NB4 (cell line): Measurements from ENCODE around the gene HCRTR2.

Experiments
- MYC ChIP-seq: IDR thresholded peaks from 2 replicates; pipeline ENCODE4 v1.6.1; 2011; ENCODE audit warnings: low read depth, low read length
- TF ChIP-seq, protein P1 (sequence below): IDR thresholded peaks from one replicate; pipeline ENCODE4 v1.5.1; 2012; ENCODE audit warnings: low read depth, low read length

DNA sequence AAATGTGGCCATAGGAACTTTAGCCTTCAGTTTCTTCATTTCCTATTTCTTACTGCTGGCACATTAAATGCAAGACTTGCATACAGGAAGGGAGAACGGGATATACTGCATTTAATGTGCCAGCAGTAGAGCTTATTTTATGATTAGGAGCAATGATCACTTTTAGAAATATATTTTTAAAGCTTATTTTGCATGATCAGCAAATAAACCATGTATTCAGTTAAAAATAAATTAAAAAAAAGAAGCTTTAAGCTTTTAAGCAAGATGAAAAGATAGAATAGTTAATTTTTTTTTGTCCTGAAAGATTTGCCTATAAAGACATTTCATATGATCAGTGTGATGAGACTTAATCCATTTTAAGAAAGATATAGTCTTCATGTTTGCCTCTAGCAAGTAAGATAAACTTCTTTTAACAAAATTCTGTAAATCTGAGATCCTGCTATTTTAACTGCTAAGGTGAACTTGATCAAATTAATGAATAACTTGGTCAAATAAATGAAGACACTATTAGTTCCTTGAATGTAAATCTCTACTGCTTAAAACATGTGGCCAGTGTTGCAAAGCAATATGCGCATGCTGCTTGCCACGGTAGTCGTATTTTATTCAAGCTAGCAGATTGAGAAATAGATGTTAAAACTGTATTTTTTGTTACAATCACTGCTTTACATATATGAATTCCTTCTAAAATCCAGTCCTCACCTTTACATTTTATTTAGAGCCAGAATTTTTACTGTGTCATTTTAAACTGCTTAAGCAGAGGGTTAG, 36.2 kb upstream of the HCRTR2 start:
- TF ChIP-seq, protein P1, sequence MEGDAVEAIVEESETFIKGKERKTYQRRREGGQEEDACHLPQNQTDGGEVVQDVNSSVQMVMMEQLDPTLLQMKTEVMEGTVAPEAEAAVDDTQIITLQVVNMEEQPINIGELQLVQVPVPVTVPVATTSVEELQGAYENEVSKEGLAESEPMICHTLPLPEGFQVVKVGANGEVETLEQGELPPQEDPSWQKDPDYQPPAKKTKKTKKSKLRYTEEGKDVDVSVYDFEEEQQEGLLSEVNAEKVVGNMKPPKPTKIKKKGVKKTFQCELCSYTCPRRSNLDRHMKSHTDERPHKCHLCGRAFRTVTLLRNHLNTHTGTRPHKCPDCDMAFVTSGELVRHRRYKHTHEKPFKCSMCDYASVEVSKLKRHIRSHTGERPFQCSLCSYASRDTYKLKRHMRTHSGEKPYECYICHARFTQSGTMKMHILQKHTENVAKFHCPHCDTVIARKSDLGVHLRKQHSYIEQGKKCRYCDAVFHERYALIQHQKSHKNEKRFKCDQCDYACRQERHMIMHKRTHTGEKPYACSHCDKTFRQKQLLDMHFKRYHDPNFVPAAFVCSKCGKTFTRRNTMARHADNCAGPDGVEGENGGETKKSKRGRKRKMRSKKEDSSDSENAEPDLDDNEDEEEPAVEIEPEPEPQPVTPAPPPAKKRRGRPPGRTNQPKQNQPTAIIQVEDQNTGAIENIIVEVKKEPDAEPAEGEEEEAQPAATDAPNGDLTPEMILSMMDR = no peak
- no peak for TF ChIP-seq MYC
